HepG2 (cell line): ENCODE data around the gene TNFRSF6B. TPM values are rescaled to one million over a fixed set of nuclear protein-coding genes. Genes with fewer than 3 reads are reported as not detected.
"Not testable (repeated sequence)": the region's sequence is repeated elsewhere in the genome, so short reads cannot be mapped to it uniquely, and the experiment has no call there.

Source experiments
- ATAC-seq: fragments of 200-7000 bp; cut with Tn5 transposase; 3 replicates; pipeline ENCODE4 v1.9.1; 2020; ENCODE audit warnings: mild to moderate bottlenecking, moderate library complexity
- BruUV-seq: library from RNA; stranded (reverse); fragments of 400-500 nt; replicated peaks from 2 replicates; lab custom pipeline; 2021; lab: Mats Ljungman, UMichigan
- CTCF ChIA-PET: fragments of 300-600 bp; formaldehyde crosslinking; extraction: SDS; loops from one replicate; lab custom pipeline; 2021; ENCODE audit warnings: low total read pairs, inconsistent platforms, low intra/inter-chr PET ratio; lab: Yijun Ruan, JAX
- POLR2A ChIA-PET: fragments of 350-600 bp; sonication (Branson Sonifier 250); formaldehyde crosslinking; loops from one replicate; lab custom pipeline; 2020; ENCODE audit warnings: antibody characterized with exemption, inconsistent platforms; lab: Yijun Ruan, JAX
- DNase-seq: peaks from one replicate; pipeline ENCODE4 v3.0.0-alpha.2; 2015; ENCODE audit warnings: low spot score
- FAIRE-seq: peaks from 3 replicates; lab custom pipeline; 2011; peaks lifted over from hg19 to GRCh38; lab: Jason Lieb, UNC
- H2AFZ ChIP-seq: one replicate; pipeline ENCODE4 v1.6.1; 2011; ENCODE audit warnings: low read length, inconsistent platforms
- H3K27ac ChIP-seq: fragments of 300-600 bp; 3 replicates; pipeline ENCODE4 v1.8.0; 2011; ENCODE audit warnings: mixed run types, mild to moderate bottlenecking, mixed read lengths, low read length, inconsistent platforms; ENCODE audit not compliant: insufficient read depth; ENCODE audit errors: extremely low read length
- H3K27me3 ChIP-seq, 2 experiments: fragments of 200-600 bp in 1 of 2; 2 replicates in 1 of 2; 3 replicates in 1 of 2; pipeline versions ENCODE4 v1.6.0 to v1.8.0; 2011; ENCODE audit warnings: low read length in 2 of 2, mild to moderate bottlenecking in 2 of 2, moderate library complexity in 2 of 2, inconsistent platforms in 1 of 2; ENCODE audit not compliant: insufficient read depth in 2 of 2, control insufficient read depth in 1 of 2
- H3K36me3 ChIP-seq, 2 experiments: fragments of 200-600 bp in 1 of 2; replicated peaks in 1 of 2; 2 replicates in 1 of 2; 3 replicates in 1 of 2; pipeline versions ENCODE4 v1.5.1 to v1.8.0; 2011; ENCODE audit warnings: low read length in 2 of 2, inconsistent platforms in 1 of 2; ENCODE audit not compliant: insufficient read depth in 2 of 2, control insufficient read depth in 1 of 2
- H3K4me1 ChIP-seq: 2 replicates; pipeline ENCODE4 v1.5.1; 2012; ENCODE audit warnings: low read length, inconsistent platforms; ENCODE audit not compliant: insufficient read depth
- H3K4me2 ChIP-seq: 2 replicates; pipeline ENCODE4 v1.6.0; 2011; ENCODE audit warnings: low read depth, low read length, inconsistent platforms
- H3K4me3 ChIP-seq, 3 experiments: fragments of 200-600 bp in 1 of 3; sonication (generic), shearing (Covaris generic) in 1 of 3; replicated peaks in 1 of 3; 2 replicates each; pipeline ENCODE4 v1.5.1; 2011 to 2016; ENCODE audit warnings: low read length in 3 of 3, inconsistent platforms in 2 of 3, low read depth in 2 of 3, mild to moderate bottlenecking in 2 of 3, control low read depth in 1 of 3, mixed read lengths in 1 of 3; ENCODE audit not compliant: insufficient read depth in 1 of 3
- H3K79me2 ChIP-seq: one replicate; pipeline ENCODE4 v1.6.1; 2011; ENCODE audit warnings: low read length, inconsistent platforms; ENCODE audit not compliant: insufficient read depth
- H3K9ac ChIP-seq: 2 replicates; pipeline ENCODE4 v1.6.0; 2011; ENCODE audit warnings: mild to moderate bottlenecking, low read depth, low read length, inconsistent platforms; ENCODE audit not compliant: insufficient read depth
- H3K9me3 ChIP-seq: 2 replicates; pipeline ENCODE4 v1.5.1; 2012; ENCODE audit warnings: mild to moderate bottlenecking, low read length
- H4K20me1 ChIP-seq: 2 replicates; pipeline ENCODE4 v1.6.0; 2011; ENCODE audit warnings: inconsistent platforms, mild to moderate bottlenecking, low read length, moderate library complexity; ENCODE audit not compliant: insufficient read depth
- FOXA1 ChIP-seq, 2 experiments: fragments of 450-650 bp in 1 of 2; sonication (generic) in 1 of 2; formaldehyde crosslinking in 1 of 2; IDR thresholded peaks; 2 replicates each; pipeline versions ENCODE4 v1.4.0 to v1.6.1; 2016 to 2020; ENCODE audit warnings: missing genetic modification reagents in 1 of 2
- MAFG ChIP-seq: sonication (generic); formaldehyde crosslinking; IDR thresholded peaks from 2 replicates; pipeline ENCODE4 v1.5.1; 2020; ENCODE audit warnings: mild to moderate bottlenecking, missing genetic modification reagents
- RCOR2 ChIP-seq: IDR thresholded peaks from 2 replicates; pipeline ENCODE4 v1.6.1; 2016; ENCODE audit warnings: missing biosample characterization, missing genetic modification reagents
- RFX3 ChIP-seq: IDR thresholded peaks from 2 replicates; pipeline ENCODE4 v1.6.1; 2016; ENCODE audit warnings: missing biosample characterization, missing genetic modification reagents
- RXRA ChIP-seq: sonication (generic); formaldehyde crosslinking; IDR thresholded peaks from 2 replicates; pipeline ENCODE4 v1.5.1; 2020; ENCODE audit warnings: missing genetic modification reagents
- ZBTB4 ChIP-seq: sonication (generic); formaldehyde crosslinking; IDR thresholded peaks from 2 replicates; pipeline ENCODE4 v1.4.0; 2020; ENCODE audit warnings: missing genetic modification reagents, mild to moderate bottlenecking, borderline replicate concordance
- ZFP90 ChIP-seq: sonication (generic); formaldehyde crosslinking; IDR thresholded peaks from 2 replicates; pipeline ENCODE4 v1.8.0; 2022; ENCODE audit warnings: missing genetic modification reagents, mild to moderate bottlenecking, inconsistent platforms, borderline replicate concordance
- ZNF432 ChIP-seq: sonication (generic); formaldehyde crosslinking; IDR thresholded peaks from 2 replicates; pipeline ENCODE4 v1.5.0; 2020; ENCODE audit warnings: missing genetic modification reagents, mild to moderate bottlenecking, borderline replicate concordance
- ZNF530 ChIP-seq: sonication (generic); formaldehyde crosslinking; IDR thresholded peaks from 2 replicates; pipeline ENCODE4 v1.5.0; 2020; ENCODE audit warnings: low read depth, mild to moderate bottlenecking, missing genetic modification reagents
- ZNF569 ChIP-seq: sonication (generic); formaldehyde crosslinking; IDR thresholded peaks from 2 replicates; pipeline ENCODE4 v1.5.0; 2020; ENCODE audit warnings: mild to moderate bottlenecking, missing genetic modification reagents, moderate library complexity, borderline replicate concordance
- ZNF672 ChIP-seq: sonication (generic); formaldehyde crosslinking; IDR thresholded peaks from 2 replicates; pipeline ENCODE4 v1.8.1; 2022; ENCODE audit warnings: missing genetic modification reagents
- ZNF878 ChIP-seq: sonication (generic); formaldehyde crosslinking; IDR thresholded peaks from 2 replicates; pipeline ENCODE4 v1.8.1; 2023; ENCODE audit warnings: mild to moderate bottlenecking, missing genetic modification reagents, moderate library complexity
- WGBS: methylation state at CpG from one replicate; pipeline ENCODE4 v1.1.6; 2017; ENCODE audit warnings: low lambda C conversion rate; 5-methylcytosine and 5-hydroxymethylcytosine counted together
- in situ Hi-C: cut with HindIII; loops from 2 replicates; pipeline ENCODE4 v1.10.0; 2017; ENCODE audit warnings: low pct_unique_long_range_greater_than_20kb; ENCODE audit not compliant: extremely low pct_ligation_motif_present
- intact Hi-C: fragments of 100-400 bp; cut with micrococcal nuclease; formaldehyde crosslinking; loops from one replicate; pipeline ENCODE4 v1.10.0; 2022; ENCODE audit not compliant: unreplicated experiment
- polyA plus RNA-seq, 8 experiments: library from polyadenylated mRNA; depleted of rRNA in 3 of 8; stranded (reverse) in 7 of 8; unstranded in 1 of 8; fragments of >200 nt; fragmentation: Illumina TruSeq in 4 of 8; extraction: Trizol in 4 of 8; gene quantifications; 2 replicates each; pipeline versions ENCODE4 v1.2.1 to v1.2.3, GENCODE V29; 2011 to 2016; ENCODE audit warnings: low read depth in 4 of 8, missing spikeins in 1 of 8, mixed read lengths in 1 of 8; ENCODE audit not compliant: insufficient read depth in 1 of 8
- total RNA-seq, 5 experiments: library from RNA; depleted of rRNA; stranded (reverse); fragments of >200 nt; fragmentation: Illumina TruSeq; extraction: Trizol; gene quantifications; 2 replicates each; pipeline ENCODE4 v1.2.3, GENCODE V29; 2016; ENCODE audit warnings: low read depth in 1 of 5
- TF ChIP-seq, protein P1 (sequence below): sonication (generic); formaldehyde crosslinking; IDR thresholded peaks from 2 replicates; pipeline ENCODE4 v1.5.1; 2020; ENCODE audit warnings: mild to moderate bottlenecking, moderate library complexity, missing genetic modification reagents

Gene TNFRSF6B
- total and polyA plus RNA-seq, 2 of the 13 experiments (the other 11 are each of a cell fraction or from before 2014, with no cell fraction given): 0.24 TPM; not detected in 1

GRCh38 chr20:63650486-63650885 lies 46.0 kb upstream of the TNFRSF6B start:
- CTCF ChIA-PET, FAIRE-seq, BruUV-seq: not testable (repeated sequence)

GRCh38 chr20:63651942-63652191 lies 44.6 kb upstream of the TNFRSF6B start:
- BruUV-seq: no TSS peak
- Histone ChIP-seq H3K27me3 (no peaks in the 10 kb centered on the region), H3K4me1 (peaks cover 26% of the 10 kb centered on the region), H3K9me3 (no peaks in the 10 kb centered on the region), H3K36me3 (peaks cover 3 to 4% of the 10 kb centered on the region in 2 experiments; a peak in 4 of 5 replicates), H3K79me2 (peaks cover 6% of the 10 kb centered on the region), H3K4me3 (peak overlapping the region; percentile 66 to 83 (median 80); a peak in 4 of 6 replicates), H3K9ac (peak overlapping the region; percentile 64), H3K4me2 (peak overlapping the region; percentile 80), H2AFZ (no peak overlapping the region), H4K20me1 (peaks cover 3% of the 10 kb centered on the region; the same call in 1 of the 2 replicates), H3K27ac (no peak overlapping the region)
- ChIA-PET POLR2A (interaction anchor here (0.8 to 4.3 kb wide), 6 partner anchors 9 to 411 kb away, joined by 3 to 58 read pairs (median 6); partner anchors contain the start of genes GMEB2 and TCEA2), CTCF (no interaction called here)
- in situ Hi-C loops: no loop called here
- peak; percentile 1; the same call in 2 of the 3 replicates for ATAC-seq
- WGBS: 45% methylated on average over 11 of the region's 11 CpGs
- DNase-seq: no peak
- no peak for FAIRE-seq
- intact Hi-C loops: loop anchor here (10.0 kb wide), 1 partner anchor 117 kb away; the partner anchor contains the start of gene PTK6
- TF ChIP-seq ZBTB4 (peak; percentile 52; the same call in 1 of the 2 replicates), ZFP90 (CRISPR knock-in tag) (0 out of 2 replicates have a peak, but pooled peaks have one; percentile 9), RCOR2 (no peak), ZNF672 (CRISPR knock-in tag) (peak; percentile 7; the same call in 1 of the 2 replicates), ZNF878 (CRISPR knock-in tag) (no peak), ZNF530 (CRISPR knock-in tag) (no peak), ZNF569 (CRISPR knock-in tag) (0 out of 2 replicates have a peak, but pooled peaks have one; percentile 48), MAFG (peak; percentile 51; the same call in 1 of the 2 replicates), ZNF432 (no peak), RXRA (CRISPR knock-in tag) (0 out of 2 replicates have a peak, but pooled peaks have one; percentile 10), FOXA1 (IDR thresholded peaks at IDR 0.05) (no peak), FOXA1 (CRISPR knock-in tag; IDR thresholded peaks at IDR 0.05) (0 out of 2 replicates have a peak, but pooled peaks have one; percentile 9), RFX3 (no peak)
- TF ChIP-seq, protein P1, sequence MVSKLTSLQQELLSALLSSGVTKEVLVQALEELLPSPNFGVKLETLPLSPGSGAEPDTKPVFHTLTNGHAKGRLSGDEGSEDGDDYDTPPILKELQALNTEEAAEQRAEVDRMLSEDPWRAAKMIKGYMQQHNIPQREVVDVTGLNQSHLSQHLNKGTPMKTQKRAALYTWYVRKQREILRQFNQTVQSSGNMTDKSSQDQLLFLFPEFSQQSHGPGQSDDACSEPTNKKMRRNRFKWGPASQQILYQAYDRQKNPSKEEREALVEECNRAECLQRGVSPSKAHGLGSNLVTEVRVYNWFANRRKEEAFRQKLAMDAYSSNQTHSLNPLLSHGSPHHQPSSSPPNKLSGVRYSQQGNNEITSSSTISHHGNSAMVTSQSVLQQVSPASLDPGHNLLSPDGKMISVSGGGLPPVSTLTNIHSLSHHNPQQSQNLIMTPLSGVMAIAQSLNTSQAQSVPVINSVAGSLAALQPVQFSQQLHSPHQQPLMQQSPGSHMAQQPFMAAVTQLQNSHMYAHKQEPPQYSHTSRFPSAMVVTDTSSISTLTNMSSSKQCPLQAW (CRISPR knock-in tag): 0 out of 2 replicates have a peak, but pooled peaks have one; percentile 62

More at GRCh38 chr20:63650486-63650885, 46.0 kb upstream of the TNFRSF6B start:
- POLR2A ChIA-PET: interaction anchor here (1.3 to 4.3 kb wide), 2 partner anchors 8 to 32 kb away, joined by 4 to 58 read pairs; no protein-coding TSS in a partner anchor
- H3K9me3 ChIP-seq, H2AFZ ChIP-seq, H3K36me3 ChIP-seq, H3K27ac ChIP-seq, ATAC-seq, H3K4me2 ChIP-seq, H3K79me2 ChIP-seq, H3K9ac ChIP-seq, H3K27me3 ChIP-seq, in situ Hi-C loops, H3K4me3 ChIP-seq, DNase-seq, H4K20me1 ChIP-seq: not testable (repeated sequence)
- 98% methylated on average over 25 of the region's 25 CpGs for WGBS
- intact Hi-C loops: loop anchor here (10.0 kb wide), 1 partner anchor 116 kb away; the partner anchor contains the start of gene PTK6
- H3K4me1 ChIP-seq: peaks cover 23% of the 10 kb centered on the region
